Large intestine (tissue), 3 donors: ENCODE measurements around the gene MYO5A. TPM values are rescaled to one million over a fixed set of nuclear protein-coding genes. Genes with fewer than 3 reads are reported as not detected.

Source experiments
- DNase-seq, 2 donors: peaks; one replicate each; pipeline versions ENCODE4 v3.0.0 to v3.0.0-alpha.2; 2013
- H3K27ac ChIP-seq: one replicate; pipeline ENCODE4 v1.5.1; 2013; ENCODE audit warnings: low read length
- H3K27me3 ChIP-seq: 2 replicates; pipeline ENCODE4 v1.6.1; 2013; ENCODE audit warnings: low read length; ENCODE audit not compliant: control insufficient read depth, insufficient read depth
- H3K36me3 ChIP-seq: 2 replicates; pipeline ENCODE4 v1.6.1; 2013; ENCODE audit warnings: low read length; ENCODE audit not compliant: control insufficient read depth, insufficient read depth
- H3K4me1 ChIP-seq: one replicate; pipeline ENCODE4 v1.6.1; 2013; ENCODE audit warnings: low read length; ENCODE audit not compliant: control insufficient read depth, insufficient read depth
- H3K4me3 ChIP-seq: one replicate; pipeline ENCODE4 v1.5.1; 2013; ENCODE audit warnings: low read length
- H3K9me3 ChIP-seq: one replicate; pipeline ENCODE4 v1.6.1; 2013; ENCODE audit warnings: mild to moderate bottlenecking, low read depth, low read length, moderate library complexity; ENCODE audit not compliant: control insufficient read depth
- WGBS: methylation state at CpG from one replicate; pipeline ENCODE4 v1.1.5; 2013; ENCODE audit warnings: low lambda C conversion rate; ENCODE audit not compliant: insufficient coverage; 5-methylcytosine and 5-hydroxymethylcytosine counted together
- polyA plus RNA-seq: library from polyadenylated mRNA; unstranded; fragments of 120-200 nt; gene quantifications from one replicate; pipeline ENCODE4 v1.2.1, GENCODE V29; 2013

MYO5A gene
- polyA plus RNA-seq, 1 donor: 6.0 TPM

DNA sequence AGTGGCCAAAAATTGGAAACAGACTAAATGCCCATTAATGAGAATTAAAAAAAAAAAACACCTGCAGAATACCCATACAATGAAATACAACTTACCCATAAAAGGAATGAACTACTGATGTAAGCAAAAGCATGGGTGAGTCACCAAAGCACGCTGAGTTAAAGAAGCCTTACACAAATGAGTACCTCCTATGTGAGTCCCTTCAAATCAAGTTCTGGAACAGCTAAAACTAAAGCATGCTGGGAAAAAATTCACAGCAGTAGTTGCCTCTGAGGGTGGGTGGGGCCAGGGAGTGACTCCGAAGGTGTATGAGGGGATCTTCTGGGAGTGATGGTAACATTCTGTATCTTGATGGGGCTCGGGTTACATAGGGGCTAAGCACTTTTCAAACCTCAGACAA is 244.5 kb downstream of the MYO5A start:
- H3K4me1 ChIP-seq: peaks cover 9% of the 10 kb centered on the region
- no peak overlapping the region for H3K27ac ChIP-seq
- DNase-seq: no peak

DNA sequence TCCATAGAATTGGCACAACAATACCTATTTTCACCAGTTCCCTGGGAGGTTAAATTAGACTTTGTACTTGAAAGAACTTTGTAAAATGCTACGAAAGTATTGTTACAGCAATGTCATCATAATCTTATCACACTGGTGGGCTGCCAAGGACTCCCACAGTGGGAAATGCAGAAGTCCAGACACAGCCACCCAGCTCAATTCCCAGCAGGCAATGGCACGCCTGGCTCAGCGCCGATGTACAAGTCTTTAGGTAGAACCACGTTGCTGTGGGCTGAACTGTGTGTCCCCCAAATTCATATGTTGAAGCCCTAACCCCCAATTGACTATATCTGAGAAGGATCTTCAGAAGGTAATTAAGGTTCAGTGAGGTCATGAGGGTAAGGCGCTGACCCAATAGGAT is 245.4 kb downstream of the MYO5A start:
- WGBS: no CpG with 5 or more reads among the region's 6 CpGs
- DNase-seq: no peak
- peaks cover 17% of the 10 kb centered on the region for H3K36me3 ChIP-seq
- no peak overlapping the region for H3K27ac ChIP-seq
- peaks cover 9% of the 10 kb centered on the region for H3K9me3 ChIP-seq
- no peak overlapping the region for H3K4me3 ChIP-seq
- peaks cover 3% of the 10 kb centered on the region for H3K4me1 ChIP-seq
- H3K27me3 ChIP-seq: no peaks in the 10 kb centered on the region

More for the DNA sequence above, 244.5 kb downstream of the MYO5A start:
- no peaks in the 10 kb centered on the region for H3K27me3 ChIP-seq
- H3K9me3 ChIP-seq: peaks cover 9% of the 10 kb centered on the region
- H3K36me3 ChIP-seq: peaks cover 14% of the 10 kb centered on the region
- H3K4me3 ChIP-seq: no peak overlapping the region
- WGBS: 100% methylated on average over 1 of the region's 3 CpGs

- Histone ChIP-seq H3K36me3 (peaks cover 21% of the 10 kb centered on the region), H3K27ac (no peak overlapping the region), H3K27me3 (no peaks in the 10 kb centered on the region), H3K9me3 (peaks cover 9% of the 10 kb centered on the region), H3K4me1 (no peaks in the 10 kb centered on the region), H3K4me3 (no peak overlapping the region)
- WGBS: no CpG with 5 or more reads among the region's 14 CpGs
- no peak for DNase-seq
Measured at GRCh38 chr15:52282418-52282817, 246.3 kb downstream of the MYO5A start.

- no peak for DNase-seq
- no CpG with 5 or more reads among the region's 10 CpGs for WGBS
- Histone ChIP-seq H3K36me3 (peaks cover 24% of the 10 kb centered on the region), H3K27ac (no peak overlapping the region), H3K4me3 (no peak overlapping the region), H3K4me1 (no peaks in the 10 kb centered on the region), H3K27me3 (no peaks in the 10 kb centered on the region), H3K9me3 (peaks cover 9% of the 10 kb centered on the region)
Measured at GRCh38 chr15:52281085-52282035, 247.3 kb downstream of the MYO5A start.

GRCh38 chr15:52280326-52281084 is 248.2 kb downstream of the MYO5A start:
- Histone ChIP-seq H3K4me1 (no peaks in the 10 kb centered on the region), H3K27me3 (no peaks in the 10 kb centered on the region), H3K27ac (no peak overlapping the region), H3K4me3 (no peak overlapping the region), H3K9me3 (peaks cover 4% of the 10 kb centered on the region), H3K36me3 (peaks cover 27% of the 10 kb centered on the region)
- no CpG with 5 or more reads among the region's 11 CpGs for WGBS
- DNase-seq: no peak

- Histone ChIP-seq H3K4me3 (no peak overlapping the region), H3K27ac (no peak overlapping the region), H3K9me3 (no peaks in the 10 kb centered on the region), H3K27me3 (no peaks in the 10 kb centered on the region), H3K4me1 (no peaks in the 10 kb centered on the region), H3K36me3 (peaks cover 37% of the 10 kb centered on the region)
- DNase-seq: no peak
- no CpG with 5 or more reads among the region's 13 CpGs for WGBS
Measured at GRCh38 chr15:52278636-52279367, 249.9 kb downstream of the MYO5A start.

GRCh38 chr15:52278135-52278534 is 250.5 kb downstream of the MYO5A start:
- Histone ChIP-seq H3K4me1 (no peaks in the 10 kb centered on the region), H3K27ac (no peak overlapping the region), H3K9me3 (no peaks in the 10 kb centered on the region), H3K27me3 (no peaks in the 10 kb centered on the region), H3K4me3 (no peak overlapping the region), H3K36me3 (peaks cover 39% of the 10 kb centered on the region)
- no CpG with 5 or more reads among the region's 3 CpGs for WGBS
- no peak for DNase-seq

DNA sequence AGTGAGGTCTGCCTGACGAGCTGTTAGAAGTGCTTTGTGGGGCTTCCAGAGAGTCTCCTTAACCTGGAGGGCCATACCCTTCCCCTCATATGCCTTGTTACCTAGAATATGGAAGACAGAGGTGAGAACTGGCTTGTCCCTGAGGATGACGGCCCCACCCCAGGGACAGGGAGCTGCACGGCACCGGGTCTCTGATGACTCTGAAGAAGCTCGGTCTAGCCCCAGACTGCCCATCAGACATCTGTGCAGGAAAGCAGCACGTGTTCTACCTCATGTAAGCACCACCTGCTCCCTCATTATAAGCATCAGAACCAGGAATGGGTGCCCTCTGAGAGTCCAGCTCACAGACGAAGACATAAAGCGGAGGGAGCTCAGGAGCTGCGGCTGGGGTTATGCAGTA is 251.1 kb downstream of the MYO5A start:
- H3K36me3 ChIP-seq: peaks cover 36% of the 10 kb centered on the region
- no peak overlapping the region for H3K4me3 ChIP-seq
- H3K4me1 ChIP-seq: no peaks in the 10 kb centered on the region
- no peak for DNase-seq
- H3K9me3 ChIP-seq: no peaks in the 10 kb centered on the region
- H3K27ac ChIP-seq: no peak overlapping the region
- WGBS: no CpG with 5 or more reads among the region's 9 CpGs
- no peaks in the 10 kb centered on the region for H3K27me3 ChIP-seq

DNA sequence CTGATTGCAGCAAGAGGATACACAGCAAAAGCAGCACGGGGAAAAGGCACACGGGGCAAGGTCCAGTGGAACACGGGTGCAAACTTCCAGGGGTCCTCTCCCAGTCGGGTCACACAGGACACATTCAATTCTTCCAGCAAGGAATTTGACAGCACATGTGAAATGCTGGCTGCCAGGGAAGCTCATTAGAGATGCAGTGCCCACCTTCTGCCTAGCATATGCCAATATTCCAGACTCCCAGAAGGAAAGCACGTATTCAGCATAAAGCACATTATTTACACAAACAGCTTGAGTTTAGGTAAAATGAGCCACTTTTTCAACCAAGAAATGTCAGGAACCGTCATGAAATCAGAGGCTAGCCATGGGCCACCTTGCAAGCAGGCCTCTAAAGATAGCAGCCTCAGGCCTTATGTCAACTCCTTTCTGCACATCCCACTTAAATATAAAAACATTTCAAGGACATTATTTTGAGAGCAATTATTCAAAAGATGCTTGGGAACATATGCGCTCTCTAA is 252.4 kb downstream of the MYO5A start:
- no peak for DNase-seq
- H3K36me3 ChIP-seq: peaks cover 32% of the 10 kb centered on the region
- H3K4me3 ChIP-seq: no peak overlapping the region
- WGBS: no CpG with 5 or more reads among the region's 7 CpGs
- no peaks in the 10 kb centered on the region for H3K9me3 ChIP-seq
- H3K27me3 ChIP-seq: no peaks in the 10 kb centered on the region
- H3K4me1 ChIP-seq: no peaks in the 10 kb centered on the region
- H3K27ac ChIP-seq: no peak overlapping the region
